Mesenchymal stem cell (in vitro differentiated cells and primary cell): ENCODE data around the gene TMEM178B.
"Not testable (repeated sequence)": the region's sequence is repeated elsewhere in the genome, so short reads cannot be mapped to it uniquely, and the experiment has no call there.

Source experiments
- DNase-seq: peaks from one replicate; pipeline ENCODE4 v3.0.0-alpha.2; 2013
- H2AFZ ChIP-seq: one replicate; pipeline ENCODE4 v1.6.1; 2013; ENCODE audit warnings: low read depth, mild to moderate bottlenecking, control low read depth, inconsistent platforms, low read length, moderate library complexity
- H2AK5ac ChIP-seq: 2 replicates; pipeline ENCODE4 v1.6.1; 2013; ENCODE audit warnings: low read length, moderate library complexity, mild to moderate bottlenecking, inconsistent platforms; ENCODE audit not compliant: severe bottlenecking
- H2BK120ac ChIP-seq: one replicate; pipeline ENCODE4 v1.6.1; 2013; ENCODE audit warnings: low read depth, mild to moderate bottlenecking, inconsistent platforms, low read length, moderate library complexity
- H2BK12ac ChIP-seq, 2 experiments: one replicate each; pipeline ENCODE4 v1.6.1; 2013; ENCODE audit warnings: inconsistent platforms in 2 of 2, low read length in 2 of 2, mild to moderate bottlenecking in 2 of 2, moderate library complexity in 2 of 2, control low read depth in 1 of 2
- H2BK15ac ChIP-seq: one replicate; pipeline ENCODE4 v1.6.1; 2013; ENCODE audit warnings: mild to moderate bottlenecking, low read depth, inconsistent platforms; ENCODE audit not compliant: poor library complexity, severe bottlenecking
- H2BK5ac ChIP-seq: 2 replicates; pipeline ENCODE4 v1.6.1; 2013; ENCODE audit warnings: low read depth, mild to moderate bottlenecking, low read length, control low read depth, inconsistent platforms; ENCODE audit not compliant: poor library complexity, severe bottlenecking
- H3K14ac ChIP-seq, 2 experiments: one replicate each; pipeline ENCODE4 v1.6.1; 2013; ENCODE audit warnings: inconsistent platforms in 2 of 2, low read length in 2 of 2, control low read depth in 1 of 2, mild to moderate bottlenecking in 1 of 2, moderate library complexity in 1 of 2
- H3K18ac ChIP-seq, 2 experiments: one replicate each; pipeline ENCODE4 v1.6.1; 2013; ENCODE audit warnings: inconsistent platforms in 2 of 2, low read length in 2 of 2, control low read depth in 1 of 2, low read depth in 1 of 2, mild to moderate bottlenecking in 1 of 2
- H3K23ac ChIP-seq, 2 experiments: one replicate each; pipeline ENCODE4 v1.6.1; 2013; ENCODE audit warnings: inconsistent platforms in 2 of 2, low read length in 2 of 2, mild to moderate bottlenecking in 2 of 2, moderate library complexity in 2 of 2, control low read depth in 1 of 2
- H3K27ac ChIP-seq: 2 replicates; pipeline ENCODE4 v1.5.1; 2013; ENCODE audit warnings: mild to moderate bottlenecking, moderate library complexity, low read length, control low read depth, inconsistent platforms; ENCODE audit not compliant: poor library complexity, severe bottlenecking
- H3K27me3 ChIP-seq, 2 experiments: 2 replicates each; pipeline versions ENCODE4 v1.6.1 to v1.7.0; 2013; ENCODE audit warnings: low read length in 2 of 2, mild to moderate bottlenecking in 2 of 2, moderate library complexity in 2 of 2, control low read depth in 1 of 2, inconsistent platforms in 1 of 2; ENCODE audit not compliant: control insufficient read depth in 1 of 2, insufficient read depth in 1 of 2
- H3K36me3 ChIP-seq, 2 experiments: 2 replicates each; pipeline versions ENCODE4 v1.6.1 to v1.7.0; 2013; ENCODE audit warnings: low read length in 2 of 2, control low read depth in 1 of 2, inconsistent platforms in 1 of 2, low read depth in 1 of 2, mild to moderate bottlenecking in 1 of 2; ENCODE audit not compliant: insufficient read depth in 2 of 2, control insufficient read depth in 1 of 2
- H3K4ac ChIP-seq, 2 experiments: one replicate each; pipeline ENCODE4 v1.6.1; 2013; ENCODE audit warnings: inconsistent platforms in 2 of 2, low read length in 2 of 2, mild to moderate bottlenecking in 2 of 2, moderate library complexity in 2 of 2, control low read depth in 1 of 2, low read depth in 1 of 2
- H3K4me1 ChIP-seq: 2 replicates; pipeline ENCODE4 v1.6.1; 2013; ENCODE audit warnings: low read depth, low read length, control low read depth; ENCODE audit not compliant: control insufficient read depth, insufficient read depth
- H3K4me2 ChIP-seq: 2 replicates; pipeline ENCODE4 v1.6.1; 2013; ENCODE audit warnings: low read length, mild to moderate bottlenecking, inconsistent platforms; ENCODE audit not compliant: poor library complexity, severe bottlenecking
- H3K4me3 ChIP-seq, 2 experiments: 2 replicates each; pipeline versions ENCODE4 v1.5.1 to v1.7.0; 2013; ENCODE audit warnings: low read length in 2 of 2, mild to moderate bottlenecking in 2 of 2, control low read depth in 1 of 2, low read depth in 1 of 2; ENCODE audit not compliant: insufficient read depth in 1 of 2
- H3K79me1 ChIP-seq: replicated peaks from 2 replicates; pipeline ENCODE4 v1.6.1; 2013; ENCODE audit warnings: mild to moderate bottlenecking, control low read depth, low read length, inconsistent platforms; ENCODE audit not compliant: poor library complexity, severe bottlenecking
- H3K9ac ChIP-seq: 2 replicates; pipeline ENCODE4 v1.7.0; 2013; ENCODE audit warnings: mild to moderate bottlenecking, low read length, moderate library complexity
- H3K9me3 ChIP-seq: 2 replicates; pipeline ENCODE4 v1.7.0; 2013; ENCODE audit warnings: mild to moderate bottlenecking, low read length; ENCODE audit not compliant: control insufficient read depth
- H4K8ac ChIP-seq: one replicate; pipeline ENCODE4 v1.6.1; 2013; ENCODE audit warnings: inconsistent platforms, mild to moderate bottlenecking, low read length, moderate library complexity
- H4K91ac ChIP-seq: one replicate; pipeline ENCODE4 v1.6.1; 2013; ENCODE audit warnings: mild to moderate bottlenecking, low read length, inconsistent platforms
- WGBS: methylation state at CpG from one replicate; pipeline ENCODE4 v1.1.7; 2013; ENCODE audit warnings: mixed read lengths; 5-methylcytosine and 5-hydroxymethylcytosine counted together

The TMEM178B gene

DNA sequence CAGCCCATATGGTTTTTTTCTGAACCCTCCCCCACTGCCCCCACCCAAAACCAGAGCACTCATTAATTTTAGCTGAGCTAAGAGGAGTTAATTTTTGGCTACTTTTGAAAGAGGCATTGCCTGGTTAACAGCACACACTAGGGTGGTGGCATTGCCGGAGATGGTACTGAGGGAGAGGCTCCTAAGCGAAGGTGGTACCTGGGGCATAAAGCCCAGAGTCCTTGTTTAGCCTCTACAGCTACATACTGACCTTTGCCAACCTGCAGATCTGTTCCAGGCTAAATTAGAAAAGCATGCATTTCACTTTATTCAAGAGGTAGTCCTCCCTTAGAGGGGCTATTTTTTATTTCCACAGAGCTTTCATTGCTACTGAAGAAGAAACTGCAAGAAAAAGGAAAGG lies 304.5 kb downstream of the TMEM178B start:
- Histone ChIP-seq H4K8ac (no peak overlapping the region), H3K18ac (no peak overlapping the region), H3K4me1 (peaks cover 3% of the 10 kb centered on the region)

DNA sequence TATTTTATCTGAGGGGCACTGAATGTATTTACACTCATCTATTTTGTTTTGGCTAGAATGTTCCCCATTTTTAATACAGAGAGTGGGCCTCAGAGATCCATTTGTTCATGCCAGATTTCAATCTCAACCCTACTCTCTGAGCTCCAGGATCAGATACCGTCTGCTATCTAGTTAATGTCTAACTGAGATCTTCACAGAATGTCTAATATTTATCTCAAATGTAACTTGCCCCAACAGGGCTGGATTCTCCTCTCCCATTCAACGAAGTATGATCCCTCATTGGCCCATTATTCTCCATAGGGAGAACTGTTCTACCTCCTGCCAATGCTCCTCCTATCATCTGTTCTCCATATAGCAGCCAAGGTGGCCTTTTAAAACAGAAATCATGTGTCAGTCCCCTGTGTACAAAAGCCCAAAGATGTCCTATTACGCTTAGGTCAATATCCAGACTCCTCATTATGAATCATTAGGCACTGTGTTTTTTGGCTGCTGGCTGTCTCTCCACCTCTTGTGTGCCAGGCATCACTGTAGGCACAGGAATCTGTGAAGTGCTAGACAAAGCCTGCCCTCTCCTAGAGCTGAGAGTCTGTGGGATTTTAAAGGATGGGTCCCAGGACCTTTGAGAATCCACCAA lies 308.0 kb downstream of the TMEM178B start:
- H3K9ac ChIP-seq = no peak overlapping the region
- H2BK5ac ChIP-seq = no peak overlapping the region
- H3K4ac ChIP-seq = no peak overlapping the region
- no peak overlapping the region for H4K8ac ChIP-seq
- no peak overlapping the region for H2AK5ac ChIP-seq
- no peak overlapping the region for H2BK15ac ChIP-seq
- H3K14ac ChIP-seq = no peak overlapping the region
- H3K18ac ChIP-seq = no peak overlapping the region
- 60% methylated on average over 3 of the region's 3 CpGs for WGBS
- no peak overlapping the region for H4K91ac ChIP-seq
- no peak overlapping the region for H3K23ac ChIP-seq
- H3K4me2 ChIP-seq = no peak overlapping the region
- no peak overlapping the region for H2BK12ac ChIP-seq
- H3K79me1 ChIP-seq = peaks cover 4% of the 10 kb centered on the region
- H3K27me3 ChIP-seq = no peaks in the 10 kb centered on the region
- no peak overlapping the region for H2BK120ac ChIP-seq
- H3K4me3 ChIP-seq = no peak overlapping the region
- peak overlapping the region; percentile 2 for H3K27ac ChIP-seq
- no peak for DNase-seq
- no peaks in the 10 kb centered on the region for H3K36me3 ChIP-seq
- H3K9me3 ChIP-seq = no peaks in the 10 kb centered on the region
- peaks cover 3% of the 10 kb centered on the region for H3K4me1 ChIP-seq
- no peak overlapping the region for H2AFZ ChIP-seq

More for the DNA sequence above, 304.5 kb downstream of the TMEM178B start:
- Histone ChIP-seq H3K27ac (no peak overlapping the region), H2BK15ac (no peak overlapping the region), H3K4ac (no peak overlapping the region), H3K9me3 (no peaks in the 10 kb centered on the region), H2AFZ (no peak overlapping the region), H2BK12ac (no peak overlapping the region), H2AK5ac (no peak overlapping the region), H3K9ac (no peak overlapping the region), H3K23ac (no peak overlapping the region), H2BK5ac (no peak overlapping the region), H3K27me3 (no peaks in the 10 kb centered on the region), H4K91ac (no peak overlapping the region), H3K4me3 (no peak overlapping the region), H2BK120ac (no peak overlapping the region), H3K36me3 (no peaks in the 10 kb centered on the region), H3K4me2 (no peak overlapping the region), H3K14ac (no peak overlapping the region), H3K79me1 (peaks cover 2% of the 10 kb centered on the region)
- DNase-seq = no peak
- 98% methylated on average over 2 of the region's 2 CpGs for WGBS

DNA sequence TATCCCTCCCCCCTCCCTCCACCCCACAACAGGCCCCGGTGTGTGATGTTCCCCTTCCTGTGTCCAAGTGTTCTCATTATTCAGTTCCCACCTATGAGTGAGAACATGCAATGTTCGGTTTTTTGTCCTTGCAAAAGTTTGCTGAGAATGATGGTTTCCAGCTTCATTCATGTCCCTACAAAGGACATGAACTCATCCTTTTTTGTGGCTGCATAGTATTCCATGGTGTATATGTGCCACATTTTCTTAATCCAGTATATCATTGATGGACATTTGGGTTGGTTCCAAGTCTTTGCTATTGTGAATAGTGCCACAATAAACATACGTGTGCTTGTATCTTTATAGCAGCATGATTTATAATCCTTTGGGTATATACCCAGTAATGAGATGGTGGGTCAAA lies 309.5 kb downstream of the TMEM178B start:
- not testable (repeated sequence) for H3K36me3 ChIP-seq, H4K91ac ChIP-seq, H3K79me1 ChIP-seq, H3K27me3 ChIP-seq, H3K4me2 ChIP-seq, H3K23ac ChIP-seq, H2BK120ac ChIP-seq, H3K18ac ChIP-seq, H2BK15ac ChIP-seq, H3K4ac ChIP-seq, H4K8ac ChIP-seq, H3K9ac ChIP-seq, H2BK12ac ChIP-seq, DNase-seq, H3K27ac ChIP-seq, H3K4me3 ChIP-seq, H2AFZ ChIP-seq, H2AK5ac ChIP-seq, H3K9me3 ChIP-seq, H2BK5ac ChIP-seq, H3K4me1 ChIP-seq, H3K14ac ChIP-seq
- WGBS = no CpG with 5 or more reads among the region's 3 CpGs

GRCh38 chr7:141386881-141387280 lies 313.0 kb downstream of the TMEM178B start:
- Histone ChIP-seq H4K8ac (no peak overlapping the region), H3K4ac (no peak overlapping the region), H3K4me2 (no peak overlapping the region), H3K4me3 (no peak overlapping the region), H3K14ac (no peak overlapping the region), H2BK15ac (no peak overlapping the region), H4K91ac (no peak overlapping the region), H3K27ac (no peak overlapping the region), H2AK5ac (no peak overlapping the region), H3K79me1 (peaks cover 6% of the 10 kb centered on the region), H2AFZ (no peak overlapping the region), H3K18ac (no peak overlapping the region), H3K36me3 (no peaks in the 10 kb centered on the region), H3K23ac (no peak overlapping the region), H3K9ac (no peak overlapping the region), H3K27me3 (no peaks in the 10 kb centered on the region), H2BK120ac (no peak overlapping the region), H2BK5ac (no peak overlapping the region), H3K4me1 (peaks cover 3% of the 10 kb centered on the region), H2BK12ac (no peak overlapping the region), H3K9me3 (no peaks in the 10 kb centered on the region)
- WGBS = 100% methylated on average over 1 of the region's 1 CpG
- no peak for DNase-seq
